K562 (cell line): ENCODE measurements around the gene RPLP2. TPM values are rescaled to one million over a fixed set of nuclear protein-coding genes. Genes with fewer than 3 reads are reported as not detected.

ENCODE experiments used
- CREM ChIP-seq: IDR thresholded peaks from 2 replicates; pipeline ENCODE4 v1.6.1; 2014; ENCODE audit warnings: antibody characterized with exemption, low read depth
- ILK ChIP-seq: fragments of 450-650 bp; IDR thresholded peaks from 2 replicates; pipeline ENCODE4 v1.6.1; 2016; ENCODE audit warnings: missing genetic modification characterization, low read depth, mild to moderate bottlenecking, missing compliant biosample characterization, moderate library complexity, borderline replicate concordance
- MCM2 ChIP-seq: fragments of 450-650 bp; IDR thresholded peaks from 2 replicates; pipeline ENCODE4 v1.6.1; 2017; ENCODE audit warnings: low read depth, mild to moderate bottlenecking
- POLR3G ChIP-seq: IDR thresholded peaks from 2 replicates; pipeline ENCODE4 v1.6.1; 2011; ENCODE audit not compliant: insufficient read length, insufficient replicate concordance; ENCODE audit errors: extremely low read depth
- PRPF4 ChIP-seq: fragments of 200-400 bp; formaldehyde crosslinking; IDR thresholded peaks from one replicate; pipeline ENCODE4 v1.6.1; 2017; ENCODE audit warnings: low read length, low read depth, mild to moderate bottlenecking; ENCODE audit not compliant: insufficient read depth, poor library complexity, severe bottlenecking
- RBFOX2 ChIP-seq: fragments of 200-400 bp; formaldehyde crosslinking; IDR thresholded peaks from 2 replicates; pipeline ENCODE4 v1.6.1; 2017; ENCODE audit warnings: low read depth, mild to moderate bottlenecking, low read length, moderate library complexity
- SMAD3 ChIP-seq: fragments of 450-650 bp; formaldehyde crosslinking; conservative IDR thresholded peaks from 2 replicates; pipeline ENCODE4 v1.4.0; 2020; ENCODE audit warnings: mild to moderate bottlenecking
- SRSF7 ChIP-seq: fragments of 200-400 bp; formaldehyde crosslinking; optimal IDR thresholded peaks from 2 replicates; pipeline ENCODE3; 2017; ENCODE audit warnings: mild to moderate bottlenecking, low read depth, low read length
- TBL1XR1 ChIP-seq, 2 experiments: IDR thresholded peaks; 2 replicates each; pipeline ENCODE4 v1.6.1; 2012; ENCODE audit warnings: improper control_type of control experiment in 2 of 2, low read length in 2 of 2, mild to moderate bottlenecking in 1 of 2
- THRB ChIP-seq: fragments of 450-650 bp; formaldehyde crosslinking; conservative IDR thresholded peaks from 2 replicates; pipeline ENCODE4 v1.4.0; 2022; ENCODE audit warnings: mild to moderate bottlenecking, missing genetic modification characterization
- ZBTB1 ChIP-seq: sonication (generic); formaldehyde crosslinking; IDR thresholded peaks from 2 replicates; pipeline ENCODE4 v1.8.1; 2023; ENCODE audit warnings: missing genetic modification reagents, low read depth, mild to moderate bottlenecking, borderline replicate concordance
- ZNF436 ChIP-seq: fragments of 250-450, 450-650 bp; sonication (Bioruptor Pico); formaldehyde crosslinking; IDR thresholded peaks from 2 replicates; pipeline ENCODE4 v1.7.0; 2020; ENCODE audit warnings: mild to moderate bottlenecking
- ZNF584 ChIP-seq: fragments of 200-800 bp; sonication (Bioruptor generic); IDR thresholded peaks from 2 replicates; pipeline ENCODE4 v1.6.1; 2016; ENCODE audit warnings: low read depth, mild to moderate bottlenecking, missing genetic modification characterization, missing compliant biosample characterization
- polyA plus RNA-seq, 8 experiments: library from polyadenylated mRNA; depleted of rRNA in 4 of 8; stranded (reverse) in 5 of 8; unstranded in 3 of 8; fragments of >200 nt; fragmentation: Nextera tagmentation in 2 of 8; fragmentation: Illumina TruSeq in 1 of 8; extraction: Ambion mirVana in 2 of 8; extraction: Trizol in 1 of 8; gene quantifications; 2 replicates each; pipeline versions ENCODE4 v1.2.1 to v1.2.3, GENCODE V29; 2011 to 2014; ENCODE audit warnings: inconsistent platforms in 1 of 8, missing spikeins in 1 of 8
- total RNA-seq, 7 experiments: library from RNA; depleted of rRNA in 6 of 7; stranded (reverse); fragments of >200 nt in 6 of 7; fragmentation: Illumina TruSeq in 2 of 7; extraction: Trizol in 2 of 7; gene quantifications; 2 replicates each; pipeline versions ENCODE4 v1.2.1 to v1.2.3, GENCODE V29; 2011 to 2021; ENCODE audit warnings: low replicate concordance in 1 of 7
- TF ChIP-seq, protein P1 (sequence below), 2 experiments: fragments of 450-650 bp in 1 of 2; sonication (generic) in 1 of 2; formaldehyde crosslinking; conservative IDR thresholded peaks; 2 replicates each; pipeline versions ENCODE4 v1.4.0 to v1.8.1; 2020 to 2022; ENCODE audit warnings: mild to moderate bottlenecking in 1 of 2, missing genetic modification reagents in 1 of 2
- TF ChIP-seq, protein P2 (sequence below), 2 experiments: fragments of 150-350 bp in 1 of 2; IDR thresholded peaks; 2 replicates each; pipeline ENCODE4 v1.6.1; 2012 to 2016; ENCODE audit warnings: low read depth in 2 of 2, low read length in 2 of 2, mild to moderate bottlenecking in 1 of 2, moderate library complexity in 1 of 2

The RPLP2 gene
- total and polyA plus RNA-seq, 9 of the 15 experiments (the other 6 are each of a cell fraction or from before 2014, with no cell fraction given) = 528 to 3,807 (median 1,633) TPM

DNA sequence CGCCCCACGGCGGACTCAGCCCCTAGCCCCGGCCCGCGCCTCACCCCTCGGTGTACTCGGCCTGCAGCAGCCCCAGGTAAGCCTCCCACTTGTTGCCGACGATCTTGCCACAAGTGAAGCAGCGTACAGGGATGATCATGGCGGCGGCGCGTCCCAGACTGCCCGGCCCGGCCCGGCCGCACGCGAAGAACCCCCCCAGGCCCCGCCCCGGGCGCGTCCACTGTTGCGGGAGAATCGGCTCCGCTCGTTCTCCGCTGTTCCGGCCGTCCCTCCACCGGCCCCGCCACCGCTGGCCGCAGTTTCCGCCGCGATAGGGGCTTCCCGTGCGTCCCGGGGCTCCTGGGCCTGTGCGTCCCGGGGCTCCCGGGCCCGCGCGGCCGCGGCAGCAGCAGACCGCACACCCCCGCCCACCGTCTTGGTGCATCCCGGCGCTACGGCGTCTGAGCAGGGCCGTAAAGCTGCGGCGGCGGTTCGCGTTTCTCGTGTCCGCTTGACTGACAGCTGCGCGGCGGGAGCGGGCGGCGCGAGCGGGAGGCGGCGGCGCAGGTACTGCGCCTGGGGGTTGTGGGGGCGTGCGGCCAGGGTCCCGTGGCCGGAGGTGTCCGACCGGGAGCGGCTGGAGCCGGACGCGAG is 32.7 kb downstream of the RPLP2 start, which contains the start of the genes POLR2L and TSPAN4 (continued):
- no peak for TF ChIP-seq THRB (CRISPR knock-in tag)
- no peak for TF ChIP-seq ZNF584 (CRISPR knock-in tag)
- no peak for TF ChIP-seq SRSF7
- TF ChIP-seq, protein P1, sequence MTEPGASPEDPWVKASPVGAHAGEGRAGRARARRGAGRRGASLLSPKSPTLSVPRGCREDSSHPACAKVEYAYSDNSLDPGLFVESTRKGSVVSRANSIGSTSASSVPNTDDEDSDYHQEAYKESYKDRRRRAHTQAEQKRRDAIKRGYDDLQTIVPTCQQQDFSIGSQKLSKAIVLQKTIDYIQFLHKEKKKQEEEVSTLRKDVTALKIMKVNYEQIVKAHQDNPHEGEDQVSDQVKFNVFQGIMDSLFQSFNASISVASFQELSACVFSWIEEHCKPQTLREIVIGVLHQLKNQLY (CRISPR knock-in tag; conservative IDR thresholded peaks at IDR 0.05) = no peak
- TF ChIP-seq SMAD3 (CRISPR knock-in tag) = no peak
- no peak for TF ChIP-seq ILK (tag)
- no peak for TF ChIP-seq ZNF436 (CRISPR knock-in tag)
- TF ChIP-seq ZBTB1 = no peak; the same call in 1 of the 2 replicates
- no peak for TF ChIP-seq TBL1XR1 (IDR thresholded peaks at IDR 0.05; ENCODE audit: low read length in 2 of 2)
- TF ChIP-seq RBFOX2 = peak; percentile 97
- TF ChIP-seq, protein P2, sequence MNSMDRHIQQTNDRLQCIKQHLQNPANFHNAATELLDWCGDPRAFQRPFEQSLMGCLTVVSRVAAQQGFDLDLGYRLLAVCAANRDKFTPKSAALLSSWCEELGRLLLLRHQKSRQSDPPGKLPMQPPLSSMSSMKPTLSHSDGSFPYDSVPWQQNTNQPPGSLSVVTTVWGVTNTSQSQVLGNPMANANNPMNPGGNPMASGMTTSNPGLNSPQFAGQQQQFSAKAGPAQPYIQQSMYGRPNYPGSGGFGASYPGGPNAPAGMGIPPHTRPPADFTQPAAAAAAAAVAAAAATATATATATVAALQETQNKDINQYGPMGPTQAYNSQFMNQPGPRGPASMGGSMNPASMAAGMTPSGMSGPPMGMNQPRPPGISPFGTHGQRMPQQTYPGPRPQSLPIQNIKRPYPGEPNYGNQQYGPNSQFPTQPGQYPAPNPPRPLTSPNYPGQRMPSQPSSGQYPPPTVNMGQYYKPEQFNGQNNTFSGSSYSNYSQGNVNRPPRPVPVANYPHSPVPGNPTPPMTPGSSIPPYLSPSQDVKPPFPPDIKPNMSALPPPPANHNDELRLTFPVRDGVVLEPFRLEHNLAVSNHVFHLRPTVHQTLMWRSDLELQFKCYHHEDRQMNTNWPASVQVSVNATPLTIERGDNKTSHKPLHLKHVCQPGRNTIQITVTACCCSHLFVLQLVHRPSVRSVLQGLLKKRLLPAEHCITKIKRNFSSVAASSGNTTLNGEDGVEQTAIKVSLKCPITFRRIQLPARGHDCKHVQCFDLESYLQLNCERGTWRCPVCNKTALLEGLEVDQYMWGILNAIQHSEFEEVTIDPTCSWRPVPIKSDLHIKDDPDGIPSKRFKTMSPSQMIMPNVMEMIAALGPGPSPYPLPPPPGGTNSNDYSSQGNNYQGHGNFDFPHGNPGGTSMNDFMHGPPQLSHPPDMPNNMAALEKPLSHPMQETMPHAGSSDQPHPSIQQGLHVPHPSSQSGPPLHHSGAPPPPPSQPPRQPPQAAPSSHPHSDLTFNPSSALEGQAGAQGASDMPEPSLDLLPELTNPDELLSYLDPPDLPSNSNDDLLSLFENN (IDR thresholded peaks at IDR 0.05; ENCODE audit: low read depth in 2 of 2, low read length in 2 of 2) = peak in 1 of 2 experiments; percentile 77; a peak in 2 of 4 replicates
- peak; percentile 83 for TF ChIP-seq CREM
- TF ChIP-seq POLR3G = no peak
- TF ChIP-seq MCM2 = no peak
- TF ChIP-seq PRPF4 = no peak
